HFFc6 (cell line): ENCODE measurements around the gene SLC35B4. TPM values are rescaled to one million over a fixed set of nuclear protein-coding genes. Genes with fewer than 3 reads are reported as not detected.

Source experiments
- DNase-seq: peaks from one replicate; pipeline ENCODE4 v3.0.0-alpha.2; 2018
- H3K27ac Mint-ChIP-seq: 2 replicates; pipeline ENCODE4 v1.8.0; 2020; ENCODE audit warnings: mild to moderate bottlenecking, mixed read lengths
- H3K27me3 Mint-ChIP-seq: 2 replicates; pipeline ENCODE4 v1.8.0; 2021; ENCODE audit warnings: mild to moderate bottlenecking, moderate library complexity, mixed read lengths; ENCODE audit not compliant: insufficient read depth
- H3K36me3 Mint-ChIP-seq: 2 replicates; pipeline ENCODE4 v1.8.0; 2021; ENCODE audit warnings: low read depth, mixed read lengths
- H3K4me1 Mint-ChIP-seq: 2 replicates; pipeline ENCODE4 v1.8.0; 2020; ENCODE audit warnings: low read depth, mixed read lengths
- H3K4me3 Mint-ChIP-seq: 2 replicates; pipeline ENCODE4 v1.8.0; 2020; ENCODE audit warnings: mild to moderate bottlenecking, moderate library complexity, mixed read lengths
- H3K9me3 Mint-ChIP-seq: 2 replicates; pipeline ENCODE4 v1.8.0; 2020; ENCODE audit warnings: mild to moderate bottlenecking, mixed read lengths
- total RNA-seq, 6 experiments: library from RNA; stranded (reverse); fragmentation: NEBNext Ultra II Directional; extraction: Animal tissue kit (Norgen Biotek cat#: 25700); gene quantifications; 2 replicates in 1 of 6; 3 replicates in 5 of 6; pipeline ENCODE4 v1.2.3, GENCODE V29; 2021
- TF ChIP-seq, protein P1 (sequence below): fragments of 200-600 bp; sonication (generic); IDR thresholded peaks from 2 replicates; pipeline ENCODE4 v1.5.0; 2021; ENCODE audit warnings: antibody characterized with exemption, mild to moderate bottlenecking

Gene SLC35B4
- total RNA-seq, 6 experiments from 2014 or later = 21.0 to 32.3 (median 29.4) TPM

DNA sequence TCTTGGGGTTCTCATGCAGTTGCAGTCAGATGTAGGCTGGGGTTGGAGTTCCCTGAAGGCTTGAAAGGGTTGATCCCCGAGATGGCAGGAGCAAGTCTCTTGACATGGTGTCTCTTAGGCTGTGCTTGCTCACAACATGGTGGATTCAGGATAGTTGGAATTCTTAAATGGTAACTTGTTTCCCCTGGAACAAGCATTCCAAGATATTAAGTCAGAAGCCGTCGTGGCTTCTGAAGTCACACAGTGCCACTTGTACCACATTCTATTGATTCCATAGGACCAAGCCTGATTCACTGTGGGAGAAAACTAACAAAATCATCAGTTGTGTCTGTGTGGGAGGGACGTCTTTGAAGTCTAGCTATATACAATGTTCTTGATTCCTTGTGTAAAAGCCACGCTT, 3.5 kb upstream of the SLC35B4 start:
- peaks cover 2% of the 10 kb centered on the region; the same call in 1 of the 2 replicates for H3K27me3 Mint-ChIP-seq
- peak; percentile 27 for DNase-seq
- H3K36me3 Mint-ChIP-seq = no peaks in the 10 kb centered on the region
- peaks cover 44% of the 10 kb centered on the region for H3K4me1 Mint-ChIP-seq
- H3K4me3 Mint-ChIP-seq = peak overlapping the region; percentile 54
- H3K9me3 Mint-ChIP-seq = no peaks in the 10 kb centered on the region
- TF ChIP-seq, protein P1, sequence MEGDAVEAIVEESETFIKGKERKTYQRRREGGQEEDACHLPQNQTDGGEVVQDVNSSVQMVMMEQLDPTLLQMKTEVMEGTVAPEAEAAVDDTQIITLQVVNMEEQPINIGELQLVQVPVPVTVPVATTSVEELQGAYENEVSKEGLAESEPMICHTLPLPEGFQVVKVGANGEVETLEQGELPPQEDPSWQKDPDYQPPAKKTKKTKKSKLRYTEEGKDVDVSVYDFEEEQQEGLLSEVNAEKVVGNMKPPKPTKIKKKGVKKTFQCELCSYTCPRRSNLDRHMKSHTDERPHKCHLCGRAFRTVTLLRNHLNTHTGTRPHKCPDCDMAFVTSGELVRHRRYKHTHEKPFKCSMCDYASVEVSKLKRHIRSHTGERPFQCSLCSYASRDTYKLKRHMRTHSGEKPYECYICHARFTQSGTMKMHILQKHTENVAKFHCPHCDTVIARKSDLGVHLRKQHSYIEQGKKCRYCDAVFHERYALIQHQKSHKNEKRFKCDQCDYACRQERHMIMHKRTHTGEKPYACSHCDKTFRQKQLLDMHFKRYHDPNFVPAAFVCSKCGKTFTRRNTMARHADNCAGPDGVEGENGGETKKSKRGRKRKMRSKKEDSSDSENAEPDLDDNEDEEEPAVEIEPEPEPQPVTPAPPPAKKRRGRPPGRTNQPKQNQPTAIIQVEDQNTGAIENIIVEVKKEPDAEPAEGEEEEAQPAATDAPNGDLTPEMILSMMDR = no peak
- H3K27ac Mint-ChIP-seq = peak overlapping the region; percentile 81

DNA sequence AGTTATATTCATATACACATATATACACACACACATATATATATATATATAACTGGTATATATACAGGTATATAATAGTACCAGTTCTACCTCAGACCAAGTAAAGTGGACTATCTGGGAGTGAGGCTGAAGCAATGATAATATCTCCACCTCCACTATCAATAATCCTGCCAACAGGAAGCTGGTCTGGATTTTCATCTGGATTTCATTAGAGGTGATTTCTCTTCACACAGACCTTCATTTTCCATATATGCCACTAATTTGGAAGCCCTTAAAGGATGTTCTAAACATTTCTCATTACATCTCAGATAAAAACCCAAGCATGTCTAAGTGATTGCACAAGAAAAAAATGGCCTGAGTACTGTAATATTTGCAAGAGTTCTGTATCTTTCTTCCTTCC, 1.7 kb upstream of the SLC35B4 start:
- no peaks in the 10 kb centered on the region for H3K36me3 Mint-ChIP-seq
- H3K27me3 Mint-ChIP-seq = peaks cover 2% of the 10 kb centered on the region; the same call in 1 of the 2 replicates
- TF ChIP-seq, protein P1 = no peak
- H3K27ac Mint-ChIP-seq = no peak overlapping the region
- H3K9me3 Mint-ChIP-seq = no peaks in the 10 kb centered on the region
- DNase-seq = no peak
- no peak overlapping the region for H3K4me3 Mint-ChIP-seq
- H3K4me1 Mint-ChIP-seq = peaks cover 48% of the 10 kb centered on the region

DNA sequence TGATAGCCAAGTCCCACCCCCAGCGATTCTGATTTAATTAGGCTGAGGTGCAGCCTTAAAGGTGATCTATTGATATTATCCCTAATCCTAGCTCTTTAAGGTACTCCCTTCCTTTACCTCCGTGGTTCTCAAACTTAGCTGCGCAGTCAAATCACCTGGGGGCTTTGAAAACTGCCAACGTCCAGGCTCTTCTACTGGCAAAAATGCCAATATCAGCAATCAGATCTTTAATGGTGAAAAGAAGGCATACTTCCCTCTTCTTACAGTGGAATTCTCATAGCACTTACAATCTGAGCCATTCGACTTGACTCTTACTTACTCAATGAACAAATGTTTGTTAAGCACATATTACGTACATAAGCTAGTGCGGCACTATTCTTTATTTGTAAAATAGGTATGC, 704 bp upstream of the SLC35B4 start:
- TF ChIP-seq, protein P1 = no peak

DNA sequence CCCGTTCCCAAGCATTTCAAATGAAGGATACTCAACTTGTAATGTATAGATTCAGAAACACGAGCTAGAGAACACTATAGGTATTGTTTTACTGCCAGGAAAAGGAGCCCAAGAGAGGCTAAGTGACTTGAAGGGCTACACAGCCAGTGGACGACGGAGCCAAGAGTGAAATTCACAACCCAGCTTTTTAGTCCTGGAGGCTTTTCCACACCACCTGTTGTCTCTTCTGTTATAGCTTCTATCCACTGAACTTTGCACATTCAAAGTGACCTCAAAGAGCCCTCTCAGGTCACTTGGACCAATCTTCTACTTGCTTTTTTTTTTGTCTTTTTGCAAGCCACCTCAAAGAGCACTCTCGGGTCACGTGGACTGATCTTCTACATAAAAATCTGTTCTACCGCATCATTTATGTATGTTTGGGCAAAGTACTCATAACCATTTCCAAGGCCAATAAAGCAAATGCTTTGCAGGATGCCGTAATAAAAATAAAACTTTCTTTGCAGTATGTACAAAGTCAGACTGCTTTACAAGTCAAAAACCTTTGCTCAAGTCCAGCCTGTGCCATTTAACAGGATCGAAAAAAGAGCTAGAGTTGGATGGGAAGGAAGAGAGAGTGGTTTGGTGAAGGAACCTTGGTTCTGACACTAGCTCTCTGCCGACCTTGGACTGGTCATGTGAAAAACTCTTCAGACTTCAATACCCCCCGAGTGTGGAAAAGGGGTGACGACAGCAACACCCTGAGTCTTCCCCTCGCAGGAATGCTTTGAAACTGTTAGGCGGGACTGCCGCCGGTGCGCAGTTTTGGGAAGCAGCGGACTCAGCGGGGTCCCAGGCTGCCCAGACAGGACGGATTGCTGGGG, 821 bp downstream of the SLC35B4 start:
- TF ChIP-seq, protein P1 = no peak
- no peaks in the 10 kb centered on the region; the same call in 1 of the 2 replicates for H3K36me3 Mint-ChIP-seq
- H3K27me3 Mint-ChIP-seq = peaks cover 2% of the 10 kb centered on the region; the same call in 1 of the 2 replicates
- DNase-seq = peak; percentile 17
- H3K9me3 Mint-ChIP-seq = no peaks in the 10 kb centered on the region
- peak overlapping the region; percentile 92 for H3K4me3 Mint-ChIP-seq
- H3K4me1 Mint-ChIP-seq = peaks cover 48% of the 10 kb centered on the region
- H3K27ac Mint-ChIP-seq = peak overlapping the region; percentile 74

More for the DNA sequence above, 704 bp upstream of the SLC35B4 start:
- Mint-ChIP-seq H3K4me1 (peaks cover 48% of the 10 kb centered on the region), H3K36me3 (no peaks in the 10 kb centered on the region), H3K4me3 (peak overlapping the region; percentile 92), H3K9me3 (no peaks in the 10 kb centered on the region), H3K27ac (no peak overlapping the region), H3K27me3 (peaks cover 2% of the 10 kb centered on the region; the same call in 1 of the 2 replicates)
- DNase-seq = no peak

- Mint-ChIP-seq H3K36me3 (no peaks in the 10 kb centered on the region; the same call in 1 of the 2 replicates), H3K9me3 (no peaks in the 10 kb centered on the region), H3K4me3 (no peak overlapping the region), H3K4me1 (peaks cover 25% of the 10 kb centered on the region), H3K27ac (no peak overlapping the region), H3K27me3 (no peaks in the 10 kb centered on the region)
- TF ChIP-seq, protein P1 = no peak
- no peak for DNase-seq
Measured at GRCh38 chr7:134313543-134313942, 3.2 kb downstream of the SLC35B4 start.
